IPS DF 6.9 (cell line): Measurements from ENCODE around the gene TNS1.

Source experiments
- DNase-seq: peaks from one replicate; pipeline ENCODE4 v3.0.0-alpha.2; 2013; ENCODE audit warnings: low read depth, low spot score
- H3K27ac ChIP-seq: one replicate; pipeline ENCODE4 v1.5.1; 2013; ENCODE audit warnings: low read length, control low read depth
- H3K27me3 ChIP-seq: 2 replicates; pipeline ENCODE4 v1.6.1; 2013; ENCODE audit warnings: mild to moderate bottlenecking, low read length; ENCODE audit not compliant: control insufficient read depth, insufficient read depth
- H3K36me3 ChIP-seq: 2 replicates; pipeline ENCODE4 v1.6.1; 2013; ENCODE audit warnings: low read length; ENCODE audit not compliant: control insufficient read depth, insufficient read depth
- H3K4me1 ChIP-seq: 2 replicates; pipeline ENCODE4 v1.6.1; 2013; ENCODE audit warnings: low read length; ENCODE audit not compliant: control insufficient read depth, insufficient read depth
- H3K4me3 ChIP-seq: 2 replicates; pipeline ENCODE4 v1.5.1; 2013; ENCODE audit warnings: mild to moderate bottlenecking, low read length
- H3K9me3 ChIP-seq: 2 replicates; pipeline ENCODE4 v1.6.1; 2013; ENCODE audit warnings: low read length, inconsistent platforms; ENCODE audit not compliant: control insufficient read depth, insufficient read depth
- WGBS: extraction: QIAGEN DNeasy Blood & Tissue Kit; methylation state at CpG from one replicate; pipeline ENCODE4 v1.1.7; 2013; ENCODE audit warnings: mixed read lengths, missing lambda C conversion rate; ENCODE audit not compliant: insufficient read length, insufficient coverage; 5-methylcytosine and 5-hydroxymethylcytosine counted together

Gene TNS1

DNA sequence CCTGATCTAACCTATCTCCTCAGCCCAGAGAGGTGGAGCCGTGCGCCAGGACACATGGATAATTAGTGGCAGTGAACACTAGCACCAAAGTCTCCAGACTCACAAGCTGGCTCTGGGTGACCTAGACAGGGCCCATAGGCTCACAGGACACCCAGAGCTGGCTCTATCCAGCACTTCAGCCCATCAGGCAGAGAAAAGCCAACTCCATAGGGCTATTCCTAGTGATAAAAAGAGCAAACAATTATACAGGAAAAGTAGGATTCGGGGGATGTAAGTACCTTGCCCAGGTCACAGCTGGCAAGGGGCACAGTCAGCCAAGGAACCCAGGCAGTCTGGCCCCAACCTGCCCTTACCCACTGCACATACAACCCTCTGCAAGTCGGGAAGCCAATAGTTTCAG lies 178.6 kb downstream of the TNS1 start:
- H3K36me3 ChIP-seq, result no peaks in the 10 kb centered on the region
- H3K9me3 ChIP-seq, result no peaks in the 10 kb centered on the region
- no peaks in the 10 kb centered on the region for H3K27me3 ChIP-seq
- no peaks in the 10 kb centered on the region; the same call in 1 of the 2 replicates for H3K4me1 ChIP-seq
- no peak for DNase-seq
- no peak overlapping the region for H3K27ac ChIP-seq
- whole genome bisulfite sequencing, result no CpG with 5 or more reads among the region's 4 CpGs
- H3K4me3 ChIP-seq, result no peak overlapping the region

DNA sequence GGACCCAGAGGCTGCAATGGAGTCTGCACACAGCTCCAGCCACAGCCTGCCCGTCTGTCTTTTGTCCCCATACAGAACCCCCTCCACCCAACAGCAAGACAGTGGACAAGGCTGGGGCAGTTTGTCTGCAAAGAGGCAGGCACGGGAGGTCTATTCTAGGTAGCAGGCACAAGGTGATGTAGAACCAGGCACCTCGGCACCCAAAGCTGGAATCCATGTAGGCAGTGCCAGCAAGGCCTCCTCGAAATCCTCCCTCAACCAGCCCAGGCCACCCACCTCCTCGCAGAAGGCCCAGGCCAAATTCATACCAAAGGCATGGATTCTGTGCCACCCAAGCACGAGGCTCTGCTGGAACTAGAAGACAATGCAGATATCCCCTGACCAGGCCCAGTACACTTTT lies 179.2 kb downstream of the TNS1 start:
- no peak for DNase-seq
- Histone ChIP-seq H3K9me3 (no peaks in the 10 kb centered on the region), H3K27me3 (no peaks in the 10 kb centered on the region), H3K27ac (no peak overlapping the region), H3K4me1 (no peaks in the 10 kb centered on the region; the same call in 1 of the 2 replicates), H3K36me3 (no peaks in the 10 kb centered on the region), H3K4me3 (no peak overlapping the region)
- no CpG with 5 or more reads among the region's 6 CpGs for WGBS

DNA sequence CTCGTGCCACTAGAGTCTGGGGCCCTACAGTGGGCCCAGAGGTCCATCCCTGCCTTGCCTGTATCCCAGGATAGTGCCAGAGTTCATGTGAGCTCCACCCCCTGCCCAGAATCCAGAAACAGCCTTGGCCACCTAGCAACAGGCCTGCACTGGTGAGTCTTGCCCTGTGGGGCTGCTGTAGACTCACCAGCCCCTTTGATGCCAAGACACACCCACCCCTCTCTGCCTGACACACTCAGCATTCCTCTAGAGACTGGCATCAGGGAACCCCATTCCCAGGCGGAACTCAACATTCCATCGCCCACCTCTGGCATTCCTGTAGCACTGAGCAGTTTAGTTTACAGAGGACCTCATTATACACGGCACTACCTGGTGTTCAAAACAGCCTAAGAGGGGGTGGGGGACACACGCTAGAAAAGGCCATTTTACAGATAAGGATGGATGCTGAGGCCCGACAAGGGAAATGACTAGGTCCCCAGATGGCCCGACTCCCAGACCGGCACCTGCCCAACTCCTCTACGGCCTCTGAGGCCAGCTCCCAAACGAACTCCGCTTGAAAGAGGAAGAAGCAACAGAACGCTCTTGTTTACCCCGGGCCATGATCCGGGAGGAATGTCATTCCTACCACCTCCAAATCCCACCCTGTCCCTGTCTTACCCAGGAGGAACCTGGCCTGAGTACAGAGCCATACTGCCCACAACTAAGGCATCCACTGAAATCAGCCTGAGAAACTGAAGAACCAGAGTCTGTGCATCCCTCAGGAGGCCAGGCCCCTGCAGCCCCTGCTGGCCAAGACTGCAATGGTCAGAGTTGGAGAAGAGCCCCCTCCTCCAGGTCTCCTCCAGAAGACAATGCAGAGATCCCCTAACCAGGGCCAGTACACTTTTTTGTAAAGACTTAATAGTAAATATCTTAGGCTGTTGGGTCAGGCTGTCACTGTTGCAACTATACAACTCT lies 180.2 kb downstream of the TNS1 start:
- H3K4me3 ChIP-seq, result no peak overlapping the region
- H3K36me3 ChIP-seq, result no peaks in the 10 kb centered on the region
- no peak overlapping the region for H3K27ac ChIP-seq
- H3K27me3 ChIP-seq, result no peaks in the 10 kb centered on the region
- no CpG with 5 or more reads among the region's 14 CpGs for WGBS
- DNase-seq, result no peak
- no peaks in the 10 kb centered on the region for H3K9me3 ChIP-seq
- no peaks in the 10 kb centered on the region; the same call in 1 of the 2 replicates for H3K4me1 ChIP-seq

DNA sequence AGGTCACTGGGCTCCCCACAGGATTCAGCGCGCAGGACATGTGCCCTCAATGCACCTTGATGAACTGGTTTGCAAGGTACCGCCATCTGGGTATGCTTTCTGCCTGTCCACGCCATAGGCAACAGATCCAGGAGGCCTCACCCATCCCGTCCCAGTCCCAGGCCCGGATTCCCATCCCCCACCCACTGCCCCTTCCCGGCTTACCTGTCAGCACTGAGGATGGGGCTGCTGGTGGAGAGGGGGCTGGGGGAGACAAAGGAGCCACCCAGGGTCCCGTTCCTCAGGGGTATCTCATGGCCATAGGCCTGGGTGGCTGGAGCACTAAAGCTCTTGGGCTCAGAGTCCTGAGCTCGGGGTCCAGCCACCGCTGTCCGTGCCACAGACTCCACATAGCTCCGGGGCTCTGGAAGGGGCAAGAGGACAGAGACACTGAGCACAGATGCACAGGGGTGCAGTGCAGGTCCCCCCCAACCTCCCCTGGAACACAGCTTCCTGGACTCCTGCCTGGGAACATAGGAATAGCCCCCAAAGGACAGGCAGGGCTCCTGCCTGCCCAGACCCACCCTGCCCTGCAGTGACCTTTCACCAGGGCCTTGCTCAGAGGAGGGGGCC lies 181.2 kb downstream of the TNS1 start:
- Histone ChIP-seq H3K27ac (no peak overlapping the region), H3K4me3 (no peak overlapping the region), H3K9me3 (no peaks in the 10 kb centered on the region), H3K27me3 (no peaks in the 10 kb centered on the region), H3K4me1 (no peaks in the 10 kb centered on the region), H3K36me3 (no peaks in the 10 kb centered on the region)
- DNase-seq, result no peak
- WGBS, result no CpG with 5 or more reads among the region's 12 CpGs

DNA sequence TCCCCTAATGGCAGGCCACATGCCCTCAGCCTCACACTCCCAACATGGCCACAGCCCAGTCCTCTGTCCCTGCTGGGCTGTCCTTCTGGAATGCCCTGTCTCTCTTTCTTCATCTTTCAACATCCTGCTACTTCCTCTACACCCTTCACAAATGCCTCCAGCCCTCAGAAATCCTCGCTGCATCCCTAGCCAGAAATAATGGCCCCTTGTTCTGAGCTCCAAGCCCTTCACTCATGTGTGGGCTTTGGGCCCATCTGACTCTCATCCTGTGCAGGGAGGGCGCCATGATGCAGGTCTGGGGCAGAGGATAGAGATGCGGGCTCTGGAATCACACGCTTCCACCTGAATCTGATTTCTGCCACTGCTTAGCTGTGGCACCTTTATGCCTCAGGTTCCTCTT lies 181.9 kb downstream of the TNS1 start:
- H3K9me3 ChIP-seq, result no peaks in the 10 kb centered on the region
- DNase-seq, result no peak
- H3K27me3 ChIP-seq, result no peaks in the 10 kb centered on the region
- no peak overlapping the region for H3K27ac ChIP-seq
- no CpG with 5 or more reads among the region's 4 CpGs for WGBS
- no peak overlapping the region for H3K4me3 ChIP-seq
- no peaks in the 10 kb centered on the region for H3K36me3 ChIP-seq
- no peaks in the 10 kb centered on the region for H3K4me1 ChIP-seq

DNA sequence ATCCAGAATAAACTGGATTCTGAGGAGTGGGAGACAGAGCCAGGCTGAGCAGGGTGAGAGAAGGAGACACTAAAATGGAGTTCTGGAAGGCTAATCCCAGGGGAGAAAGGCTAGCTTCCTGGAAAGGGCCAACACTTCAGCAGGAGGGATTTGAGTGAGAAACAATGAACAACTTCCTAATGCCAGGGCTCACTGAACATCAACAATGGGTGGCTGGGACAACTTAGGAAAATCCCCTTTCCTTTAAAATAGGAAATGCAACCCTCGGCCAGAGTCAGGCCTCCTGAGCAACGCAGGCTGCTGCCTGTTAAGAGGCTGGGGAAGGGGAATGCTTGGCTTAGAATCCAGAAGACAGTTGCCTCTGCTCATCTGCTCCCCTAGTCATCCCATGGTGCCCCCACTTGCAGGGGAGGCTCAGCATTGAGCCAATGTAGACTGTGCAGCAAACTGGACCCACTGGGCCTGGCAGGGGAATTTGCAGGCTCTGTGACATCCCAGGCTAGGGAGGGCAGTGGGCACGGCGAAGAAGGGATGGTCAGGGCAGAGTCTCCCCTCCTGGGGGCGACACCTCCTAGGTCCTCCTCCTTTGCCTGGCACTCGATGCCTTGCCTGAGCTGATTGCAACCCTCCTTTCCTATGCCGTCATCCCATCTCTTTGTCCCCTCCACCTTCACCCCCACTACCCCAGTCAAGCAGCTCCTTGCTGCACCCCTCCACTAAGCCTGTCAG lies 182.5 kb downstream of the TNS1 start:
- Histone ChIP-seq H3K4me1 (no peaks in the 10 kb centered on the region), H3K36me3 (no peaks in the 10 kb centered on the region), H3K27ac (no peak overlapping the region), H3K27me3 (no peaks in the 10 kb centered on the region), H3K9me3 (no peaks in the 10 kb centered on the region), H3K4me3 (no peak overlapping the region)
- DNase-seq, result no peak
- WGBS, result no CpG with 5 or more reads among the region's 7 CpGs

DNA sequence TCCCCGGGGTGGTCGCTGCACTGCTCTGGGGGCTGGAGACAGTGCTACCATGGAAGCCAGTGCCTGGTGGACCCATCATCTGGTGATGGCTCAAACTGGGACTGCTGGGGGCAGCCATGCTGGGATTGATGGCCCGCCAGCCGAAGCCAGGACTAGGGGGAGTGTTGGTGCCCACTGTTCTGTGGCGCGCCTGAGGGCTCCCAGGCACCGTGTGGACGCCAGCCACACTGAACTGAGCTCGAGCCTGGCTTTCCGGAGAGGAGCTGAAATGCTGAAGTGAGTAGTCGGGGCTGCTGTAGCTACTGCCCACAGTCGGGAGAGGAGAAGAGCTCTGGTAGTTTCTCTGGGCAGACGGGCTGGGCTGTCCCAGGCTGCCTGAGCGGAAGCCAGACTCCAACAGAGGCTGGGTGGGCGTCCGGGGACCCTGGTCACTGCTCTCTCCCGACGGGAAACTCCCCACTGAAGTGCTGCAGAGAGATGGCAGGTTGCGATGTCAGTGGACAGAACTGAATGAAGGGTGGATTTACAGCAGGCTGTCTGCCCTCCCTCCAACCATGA lies 184.4 kb downstream of the TNS1 start:
- H3K27me3 ChIP-seq, result no peaks in the 10 kb centered on the region
- H3K4me3 ChIP-seq, result no peak overlapping the region
- whole genome bisulfite sequencing, result no CpG with 5 or more reads among the region's 19 CpGs
- no peaks in the 10 kb centered on the region for H3K4me1 ChIP-seq
- no peak overlapping the region for H3K27ac ChIP-seq
- DNase-seq, result no peak
- no peaks in the 10 kb centered on the region for H3K36me3 ChIP-seq
- H3K9me3 ChIP-seq, result no peaks in the 10 kb centered on the region

DNA sequence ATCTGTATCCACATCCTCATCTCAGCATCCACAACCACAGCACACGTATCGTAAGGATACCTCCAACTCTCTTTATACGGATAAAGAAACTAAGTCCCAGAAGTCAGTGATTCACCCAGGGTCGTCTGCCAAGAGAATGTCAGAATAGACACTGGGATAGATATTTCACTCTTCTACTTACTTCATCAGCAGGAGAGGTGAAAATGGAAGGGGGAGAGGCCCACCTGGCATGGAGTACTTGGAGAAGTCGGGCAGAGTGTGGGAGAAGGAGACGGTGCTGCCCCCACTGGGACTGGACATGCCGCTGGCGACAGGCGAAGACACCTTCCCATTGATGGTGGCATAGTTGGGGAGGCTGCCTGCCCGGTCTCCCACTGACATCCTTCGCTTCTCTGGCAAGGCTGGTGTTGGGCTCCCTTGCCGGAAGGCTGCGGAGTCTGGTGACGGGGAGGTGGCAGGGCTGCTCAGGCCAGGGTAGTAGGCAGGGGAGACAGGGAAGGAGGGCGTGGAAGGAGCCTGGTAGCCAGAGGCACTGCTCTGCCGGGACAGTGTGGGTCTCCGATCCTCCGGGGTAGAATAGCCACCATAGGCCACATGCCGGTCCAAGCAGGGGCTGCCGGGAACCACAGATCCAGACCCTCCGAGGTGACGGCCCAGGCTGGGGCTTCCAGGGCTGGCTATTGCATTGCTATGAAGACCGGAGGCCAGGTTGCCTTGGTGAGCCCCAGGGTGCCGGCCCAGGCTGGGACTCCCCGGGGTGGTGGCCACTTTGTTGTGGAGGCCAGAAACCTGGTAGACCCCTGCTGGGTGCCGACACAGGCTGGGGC lies 185.1 kb downstream of the TNS1 start:
- Histone ChIP-seq H3K4me3 (no peak overlapping the region), H3K9me3 (no peaks in the 10 kb centered on the region), H3K4me1 (no peaks in the 10 kb centered on the region), H3K27ac (no peak overlapping the region), H3K36me3 (no peaks in the 10 kb centered on the region), H3K27me3 (no peaks in the 10 kb centered on the region)
- WGBS, result no CpG with 5 or more reads among the region's 26 CpGs
- DNase-seq, result no peak

DNA sequence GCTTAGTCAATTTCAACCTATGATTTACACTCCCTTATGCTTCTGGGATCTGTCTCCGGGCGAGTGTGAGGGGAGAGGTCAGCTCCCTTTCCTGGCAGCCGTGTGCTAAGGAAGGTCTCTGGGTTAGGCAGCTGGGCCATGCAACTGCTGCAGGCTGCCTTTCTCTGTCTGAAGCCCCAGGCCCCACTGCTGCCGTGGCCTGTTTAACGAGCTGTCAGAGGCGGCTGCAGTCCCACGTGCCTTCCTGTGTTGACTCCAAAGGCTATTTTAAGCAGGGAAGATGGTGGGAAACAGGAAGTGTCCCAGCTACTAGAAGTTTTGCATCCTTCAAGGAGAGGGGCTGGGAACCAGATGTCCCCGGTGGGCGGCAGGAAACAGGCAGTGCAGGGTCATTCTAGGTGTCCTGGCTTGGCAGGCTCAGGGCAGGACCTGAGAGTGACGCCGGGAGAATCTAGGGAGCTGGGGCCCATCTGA lies 186.4 kb downstream of the TNS1 start:
- H3K36me3 ChIP-seq, result no peaks in the 10 kb centered on the region
- WGBS, result no CpG with 5 or more reads among the region's 11 CpGs

More for the DNA sequence above, 186.4 kb downstream of the TNS1 start:
- H3K4me3 ChIP-seq, result no peak overlapping the region
- H3K9me3 ChIP-seq, result no peaks in the 10 kb centered on the region
- H3K27me3 ChIP-seq, result no peaks in the 10 kb centered on the region
- no peak overlapping the region for H3K27ac ChIP-seq
- no peak for DNase-seq
- no peaks in the 10 kb centered on the region; the same call in 1 of the 2 replicates for H3K4me1 ChIP-seq
